ENCODE measurements around the gene ATP2C2.
"Not testable (repeated sequence)": the region's sequence is repeated elsewhere in the genome, so short reads cannot be mapped to it uniquely, and the experiment has no call there.

The ATP2C2 gene

DNA sequence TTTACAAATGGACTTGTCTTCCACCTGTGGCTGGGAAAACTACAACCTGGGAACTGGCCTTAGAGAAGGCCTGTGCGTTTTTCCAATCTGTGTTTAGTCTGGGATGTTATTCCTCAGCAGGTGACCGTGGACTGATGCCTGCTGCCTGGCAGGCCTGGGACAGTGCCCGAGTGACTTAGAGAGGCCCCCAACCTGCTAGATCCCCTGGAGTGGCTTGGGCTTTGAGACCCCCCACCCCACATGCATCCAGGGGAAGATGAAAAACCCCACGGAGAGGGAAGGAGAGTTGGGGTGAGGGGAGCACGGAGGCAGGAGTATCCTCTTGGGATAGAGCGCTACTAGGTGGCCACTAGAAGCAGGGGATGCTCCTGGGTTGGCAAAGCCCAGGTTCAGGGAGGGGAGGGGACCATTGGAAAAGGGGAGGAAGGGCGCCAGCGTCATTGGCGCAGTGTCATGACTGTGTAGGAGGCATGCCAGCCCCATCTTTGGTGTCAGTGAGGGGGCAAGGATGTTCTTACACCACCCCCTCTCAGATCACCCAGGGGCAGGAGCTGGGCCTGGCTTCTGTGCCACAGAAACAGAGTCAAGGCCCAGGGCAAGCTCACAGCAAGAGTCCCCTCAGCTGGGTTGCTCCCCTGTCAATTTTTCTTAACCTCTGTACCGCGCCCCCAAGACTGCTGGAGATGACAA lies 82.0 kb downstream of the ATP2C2 start:
- DNase-seq (ENCODE audit: insufficient read length) (no peak), FAIRE-seq (no peak)
- TF ChIP-seq TAF1 (IDR thresholded peaks at IDR 0.05; ENCODE audit: borderline replicate concordance, low read depth, low read length): no peak
- no peak for TF ChIP-seq POLR2A (IDR thresholded peaks at IDR 0.05; ENCODE audit: low read depth, low read length)
- no peak for TF ChIP-seq POLR2AphosphoS5 (IDR thresholded peaks at IDR 0.05; ENCODE audit: low read depth, low read length)

DNA sequence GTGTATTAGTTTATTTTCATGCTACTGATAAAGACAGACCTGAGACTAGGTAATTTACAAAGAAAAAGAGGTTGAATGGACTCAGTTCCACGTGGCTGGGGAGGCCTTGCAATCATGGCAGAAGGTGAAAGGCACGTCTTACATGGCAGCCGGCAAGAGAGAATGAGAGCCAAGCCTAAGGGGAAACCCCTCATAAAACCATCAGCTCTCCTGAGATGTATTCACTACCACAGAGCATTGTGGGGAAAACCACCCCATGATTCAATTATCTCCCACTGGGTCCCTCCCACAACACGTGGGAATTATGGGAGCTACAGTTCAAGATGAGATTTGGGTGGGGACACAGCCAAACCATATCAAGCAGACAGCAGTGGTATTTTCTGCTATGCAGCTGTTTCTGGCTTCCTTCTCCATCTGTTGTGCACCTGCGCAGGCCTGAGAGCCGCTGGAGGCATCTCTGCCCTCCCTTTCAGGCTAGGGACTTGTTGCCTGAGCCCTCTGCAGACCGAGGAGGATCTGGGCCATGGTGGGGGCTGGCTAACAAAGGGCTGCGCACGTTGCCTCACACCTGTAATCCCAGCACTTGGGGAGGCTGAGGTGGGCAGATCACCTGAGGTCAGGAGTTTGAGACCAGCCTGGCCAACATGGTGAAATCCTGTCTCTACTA lies 82.8 kb downstream of the ATP2C2 start:
- DNase-seq (ENCODE audit: insufficient read length); FAIRE-seq: not testable (repeated sequence)

- no peak for DNase-seq (ENCODE audit: insufficient read length)
- FAIRE-seq: no peak
- TF ChIP-seq POLR2A (IDR thresholded peaks at IDR 0.05; ENCODE audit: low read depth, low read length): no peak
- no peak for TF ChIP-seq TAF1 (IDR thresholded peaks at IDR 0.05; ENCODE audit: borderline replicate concordance, low read depth, low read length)
- TF ChIP-seq POLR2AphosphoS5 (IDR thresholded peaks at IDR 0.05; ENCODE audit: low read depth, low read length): no peak
Observed at GRCh38 chr16:84451781-84452180, 83.4 kb downstream of the ATP2C2 start.

- no peak for TF ChIP-seq POLR2AphosphoS5 (IDR thresholded peaks at IDR 0.05; ENCODE audit: low read depth, low read length)
- no peak for TF ChIP-seq TAF1 (IDR thresholded peaks at IDR 0.05; ENCODE audit: borderline replicate concordance, low read depth, low read length)
- DNase-seq (ENCODE audit: insufficient read length) (no peak), FAIRE-seq (no peak)
Observed at GRCh38 chr16:84453061-84453752, 84.9 kb downstream of the ATP2C2 start.

DNA sequence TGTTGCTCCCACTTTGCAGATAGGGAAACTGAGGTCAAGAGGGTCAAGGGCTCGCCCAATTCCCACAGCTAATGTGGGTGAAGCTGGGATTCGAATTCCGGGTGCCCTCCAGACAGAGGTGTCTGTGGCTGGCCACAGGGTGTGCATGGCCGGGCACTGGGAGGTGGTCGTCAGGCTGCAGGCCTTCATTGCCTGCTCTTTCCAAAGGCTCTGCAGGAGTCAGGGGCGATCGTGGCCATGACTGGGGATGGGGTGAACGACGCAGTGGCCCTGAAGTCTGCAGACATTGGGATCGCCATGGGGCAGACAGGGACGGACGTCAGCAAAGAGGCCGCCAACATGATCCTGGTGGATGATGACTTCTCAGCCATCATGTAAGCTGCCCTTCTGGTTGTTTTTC lies 86.3 kb downstream of the ATP2C2 start:
- TF ChIP-seq POLR2A (IDR thresholded peaks at IDR 0.05; ENCODE audit: low read depth, low read length): no peak
- no peak for TF ChIP-seq POLR2AphosphoS5 (IDR thresholded peaks at IDR 0.05; ENCODE audit: low read depth, low read length)
- no peak for TF ChIP-seq TAF1 (IDR thresholded peaks at IDR 0.05; ENCODE audit: borderline replicate concordance, low read depth, low read length)
- FAIRE-seq (no peak), DNase-seq (ENCODE audit: insufficient read length) (no peak)

- DNase-seq (ENCODE audit: insufficient read length) (no peak), FAIRE-seq (no peak)
- TF ChIP-seq POLR2AphosphoS5 (IDR thresholded peaks at IDR 0.05; ENCODE audit: low read depth, low read length) (no peak), TAF1 (IDR thresholded peaks at IDR 0.05; ENCODE audit: borderline replicate concordance, low read depth, low read length) (no peak), POLR2A (IDR thresholded peaks at IDR 0.05; ENCODE audit: low read depth, low read length) (no peak)
Observed at GRCh38 chr16:84455031-84455430, 86.7 kb downstream of the ATP2C2 start.

DNA sequence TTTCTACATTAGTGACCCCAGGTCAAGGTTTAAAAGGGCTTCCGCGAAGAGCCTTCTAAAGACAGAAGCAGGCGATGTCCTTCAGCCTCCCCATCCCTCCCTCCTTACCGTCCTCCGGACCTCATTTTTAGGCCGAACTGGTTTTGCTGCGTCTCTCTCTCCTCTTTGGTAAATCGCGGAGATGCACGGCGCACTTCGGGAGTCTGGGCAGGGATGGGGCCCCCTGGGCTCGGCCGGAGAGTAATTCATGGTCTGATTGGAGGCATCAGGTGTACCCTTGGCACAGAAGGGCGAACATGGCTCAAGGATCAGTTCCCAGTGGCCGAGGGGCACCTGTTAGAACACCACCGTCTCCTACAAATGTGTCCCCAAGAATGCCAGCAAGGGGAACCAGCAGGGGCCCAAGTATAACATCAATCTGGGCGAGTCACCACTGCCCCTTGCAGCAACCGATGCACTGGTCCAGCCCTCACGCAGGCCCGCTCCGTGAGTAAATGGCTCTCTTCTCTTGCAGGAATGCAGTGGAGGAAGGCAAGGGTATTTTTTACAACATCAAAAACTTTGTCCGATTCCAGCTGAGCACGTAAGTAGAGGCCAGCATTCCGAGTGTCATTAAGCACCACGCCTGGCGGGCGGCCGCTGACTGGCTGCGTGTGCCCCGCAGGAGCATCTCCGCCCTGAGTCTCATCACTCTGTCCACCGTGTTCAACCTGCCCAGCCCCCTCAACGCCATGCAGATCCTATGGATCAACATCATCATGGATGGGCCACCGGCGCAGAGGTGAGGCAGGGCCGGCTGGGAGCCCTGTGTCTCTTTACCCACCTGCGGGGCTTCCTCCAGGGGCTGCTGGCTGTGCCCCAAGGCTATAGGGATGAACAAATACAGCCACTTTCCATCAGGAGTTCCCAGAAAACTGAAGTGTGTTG lies 90.5 kb downstream of the ATP2C2 start:
- no peak for FAIRE-seq

GRCh38 chr16:84459533-84459894 lies 91.2 kb downstream of the ATP2C2 start:
- TF ChIP-seq POLR2A (IDR thresholded peaks at IDR 0.05; ENCODE audit: low read depth, low read length) (no peak), TAF1 (IDR thresholded peaks at IDR 0.05; ENCODE audit: borderline replicate concordance, low read depth, low read length) (no peak), POLR2AphosphoS5 (IDR thresholded peaks at IDR 0.05; ENCODE audit: low read depth, low read length) (no peak)
- no peak for FAIRE-seq
- no peak for DNase-seq (ENCODE audit: insufficient read length)

More for the DNA sequence above, 90.5 kb downstream of the ATP2C2 start:
- TF ChIP-seq POLR2A (IDR thresholded peaks at IDR 0.05; ENCODE audit: low read depth, low read length) (no peak), POLR2AphosphoS5 (IDR thresholded peaks at IDR 0.05; ENCODE audit: low read depth, low read length) (no peak)
- DNase-seq (ENCODE audit: insufficient read length): no peak

- FAIRE-seq: no peak
- TF ChIP-seq POLR2AphosphoS5 (IDR thresholded peaks at IDR 0.05; ENCODE audit: low read depth, low read length): no peak
- TF ChIP-seq POLR2A (IDR thresholded peaks at IDR 0.05; ENCODE audit: low read depth, low read length): no peak
- TF ChIP-seq TAF1 (IDR thresholded peaks at IDR 0.05; ENCODE audit: borderline replicate concordance, low read depth, low read length): no peak
- DNase-seq (ENCODE audit: insufficient read length): no peak
Observed at GRCh38 chr16:84459941-84460405, 91.6 kb downstream of the ATP2C2 start.

DNA sequence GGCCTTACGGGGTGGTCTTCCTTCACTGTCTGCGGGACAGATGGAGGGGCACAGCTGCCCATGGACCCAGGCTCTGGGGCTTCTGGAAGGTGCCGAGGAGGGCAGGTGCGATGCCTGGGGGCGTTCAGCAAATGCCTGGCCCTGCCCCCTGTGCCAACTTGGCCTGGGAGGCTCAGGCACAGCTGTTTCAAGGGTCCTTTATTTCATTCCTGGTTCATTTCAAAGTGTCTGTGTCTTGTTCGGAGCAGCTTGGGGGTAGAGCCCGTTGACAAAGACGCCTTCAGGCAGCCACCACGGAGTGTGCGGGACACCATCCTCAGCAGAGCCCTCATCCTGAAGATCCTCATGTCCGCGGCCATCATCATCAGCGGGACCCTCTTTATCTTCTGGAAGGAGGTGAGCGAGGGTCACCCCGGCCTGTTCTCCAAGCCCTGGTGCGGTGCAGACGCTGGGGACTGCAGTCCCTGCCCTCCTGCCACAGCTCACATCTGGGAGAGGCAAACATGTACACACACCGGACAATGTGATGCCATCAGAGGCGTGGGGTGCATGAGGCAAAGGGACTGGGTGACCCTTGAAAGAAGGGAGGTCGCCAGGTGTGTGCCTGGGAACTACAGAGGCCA lies 92.2 kb downstream of the ATP2C2 start:
- TF ChIP-seq TAF1 (IDR thresholded peaks at IDR 0.05; ENCODE audit: borderline replicate concordance, low read depth, low read length): no peak
- no peak for TF ChIP-seq POLR2A (IDR thresholded peaks at IDR 0.05; ENCODE audit: low read depth, low read length)
- no peak for TF ChIP-seq POLR2AphosphoS5 (IDR thresholded peaks at IDR 0.05; ENCODE audit: low read depth, low read length)
- FAIRE-seq (no peak), DNase-seq (ENCODE audit: insufficient read length) (no peak)

GRCh38 chr16:84461029-84461412 lies 92.7 kb downstream of the ATP2C2 start:
- FAIRE-seq (no peak), DNase-seq (ENCODE audit: insufficient read length) (no peak)
- TF ChIP-seq POLR2AphosphoS5 (IDR thresholded peaks at IDR 0.05; ENCODE audit: low read depth, low read length) (no peak), TAF1 (IDR thresholded peaks at IDR 0.05; ENCODE audit: borderline replicate concordance, low read depth, low read length) (no peak), POLR2A (IDR thresholded peaks at IDR 0.05; ENCODE audit: low read depth, low read length) (no peak)

Data from GM12892 (cell line).